GM18517 (cell line): ENCODE results near the gene ACSM6.
"Not testable (repeated sequence)": the region's sequence is repeated elsewhere in the genome, so short reads cannot be mapped to it uniquely, and the experiment has no call there.

Experiments
- ATAC-seq: cut with Tn5 transposase; IDR thresholded peaks from one replicate; pipeline ENCODE4 v1.9.1; 2021; ENCODE audit warnings: mild to moderate bottlenecking, moderate library complexity; ENCODE audit not compliant: unreplicated experiment

Gene ACSM6

GRCh38 chr10:95193944-95194343 lies at the start of gene ACSM6:
TSS of gene ACSM6 (plus strand) at chr10:95194238. CDS start at chr10:95194486, 248 bp downstream.
- no peak for ATAC-seq

- no peak for ATAC-seq
Measured at GRCh38 chr10:95168694-95169093, 25.3 kb upstream of the ACSM6 start.

- no peak for ATAC-seq
Measured at GRCh38 chr10:95169522-95169921, 24.5 kb upstream of the ACSM6 start.

- ATAC-seq = no peak
Measured at GRCh38 chr10:95170790-95171189, 23.2 kb upstream of the ACSM6 start.

GRCh38 chr10:95171336-95171735 lies 22.7 kb upstream of the ACSM6 start:
- no peak for ATAC-seq

- ATAC-seq = no peak
Measured at GRCh38 chr10:95172851-95173250, 21.2 kb upstream of the ACSM6 start.

- ATAC-seq = no peak
Measured at GRCh38 chr10:95176101-95176500, 17.9 kb upstream of the ACSM6 start.

GRCh38 chr10:95177429-95177828 lies 16.6 kb upstream of the ACSM6 start:
- no peak for ATAC-seq

- ATAC-seq = no peak
Measured at GRCh38 chr10:95178266-95178665, 15.8 kb upstream of the ACSM6 start.

GRCh38 chr10:95178797-95179196 lies 15.2 kb upstream of the ACSM6 start:
- no peak for ATAC-seq

GRCh38 chr10:95181726-95182125 lies 12.3 kb upstream of the ACSM6 start:
- no peak for ATAC-seq

GRCh38 chr10:95183271-95184230 lies 10.5 kb upstream of the ACSM6 start:
- peak; percentile 91 for ATAC-seq

GRCh38 chr10:95187617-95188016 lies 6.4 kb upstream of the ACSM6 start:
- no peak for ATAC-seq

- no peak for ATAC-seq
Measured at GRCh38 chr10:95188593-95188992, 5.4 kb upstream of the ACSM6 start.

GRCh38 chr10:95196046-95196445 lies 2.0 kb downstream of the ACSM6 start:
- no peak for ATAC-seq

- ATAC-seq = no peak
Measured at GRCh38 chr10:95201736-95202135, 7.7 kb downstream of the ACSM6 start.

GRCh38 chr10:95202865-95203264 lies 8.8 kb downstream of the ACSM6 start:
- not testable (repeated sequence) for ATAC-seq

- ATAC-seq = no peak
Measured at GRCh38 chr10:95208702-95209391, 14.8 kb downstream of the ACSM6 start.

GRCh38 chr10:95209509-95210127 lies 15.6 kb downstream of the ACSM6 start:
- ATAC-seq = no peak

GRCh38 chr10:95211606-95212279 lies 17.7 kb downstream of the ACSM6 start:
- no peak for ATAC-seq

- no peak for ATAC-seq
Measured at GRCh38 chr10:95214369-95214768, 20.3 kb downstream of the ACSM6 start.
